Tibial artery (tissue), 4 donors: ENCODE data around the gene FAM181B.

Experiments used
- DNase-seq, 2 donors: peaks; one replicate each; pipeline ENCODE4 v3.0.0-alpha.2; 2019
- H3K27ac ChIP-seq, 2 donors: fragments of 200-600 bp; sonication (generic) in 1 of 2; 1 replicate in 1 of 2; 2 replicates in 1 of 2; pipeline ENCODE4 v1.5.1; 2018 to 2019; ENCODE audit warnings: mild to moderate bottlenecking in 1 of 2
- H3K27me3 ChIP-seq, 2 donors: fragments of 200-600 bp; sonication (generic) in 1 of 2; one replicate each; pipeline versions ENCODE4 v1.5.1 to v1.6.0; 2016 to 2019
- H3K36me3 ChIP-seq, 3 donors: fragments of 200-600 bp; sonication (generic) in 2 of 3; one replicate each; pipeline ENCODE4 v1.5.1; 2016 to 2019; ENCODE audit warnings: mild to moderate bottlenecking in 2 of 3
- H3K4me1 ChIP-seq, 4 donors: fragments of 200-600 bp; sonication (generic) in 2 of 4; 1 replicate in 3 of 4; 2 replicates in 1 of 4; pipeline ENCODE4 v1.5.1; 2016 to 2019
- H3K4me3 ChIP-seq, 2 donors: fragments of 200-600 bp; sonication (generic) in 1 of 2; 1 replicate in 1 of 2; 2 replicates in 1 of 2; pipeline ENCODE4 v1.5.1; 2018 to 2019; ENCODE audit warnings: mild to moderate bottlenecking in 2 of 2
- H3K9me3 ChIP-seq, 3 donors: fragments of 200-600 bp; sonication (generic) in 1 of 3; one replicate each; pipeline ENCODE4 v1.5.1; 2016 to 2019
- CTCF ChIP-seq, 2 experiments: fragments of 200-600 bp in 1 of 2; fragments of 450-650 bp in 1 of 2; IDR thresholded peaks; one replicate each; pipeline ENCODE4 v1.5.1; 2017 to 2019; ENCODE audit warnings: antibody characterized with exemption in 2 of 2, mild to moderate bottlenecking in 1 of 2, moderate library complexity in 1 of 2
- intact Hi-C: fragments of 100-400 bp; cut with DNase I; formaldehyde crosslinking; loops from one replicate; pipeline ENCODE4 v1.15.0; 2023; ENCODE audit warnings: low total_unique reads

The FAM181B gene

GRCh38 chr11:82733444-82734119, at the start of gene FAM181B:
FAM181B (minus strand) TSS chr11:82733864; CDS start chr11:82733729, 135 bp downstream.
- TF ChIP-seq CTCF (IDR thresholded peaks at IDR 0.05), result no peak
- intact Hi-C loops, result no loop called here

GRCh38 chr11:82782825-82783374, 49.2 kb upstream of the FAM181B start:
- intact Hi-C loops, result no loop called here
- H3K4me3 ChIP-seq, result no peak overlapping the region
- no peaks in the 10 kb centered on the region for H3K27me3 ChIP-seq
- H3K4me1 ChIP-seq, result no peaks in the 10 kb centered on the region
- TF ChIP-seq CTCF (IDR thresholded peaks at IDR 0.05), result no peak
- DNase-seq, result no peak
- H3K9me3 ChIP-seq, result no peaks in the 10 kb centered on the region
- H3K36me3 ChIP-seq, result no peaks in the 10 kb centered on the region
- no peak overlapping the region for H3K27ac ChIP-seq

More at GRCh38 chr11:82733444-82734119, at the start of gene FAM181B:
- Histone ChIP-seq H3K27me3 (peaks cover 0 to 8% of the 10 kb centered on the region in 2 donors), H3K9me3 (no peaks in the 10 kb centered on the region), H3K4me3 (peak within 1 kb of the TSS; percentile 59 to 70), H3K4me1 (peaks cover 0 to 18% (median 10%) of the 10 kb centered on the region in 4 donors), H3K36me3 (no peaks in the 10 kb centered on the region), H3K27ac (peak within 1 kb of the TSS; percentile 57 to 68)
- peak; percentile 59 to 75 for DNase-seq

GRCh38 chr11:82778776-82779175, 45.1 kb upstream of the FAM181B start:
- no peaks in the 10 kb centered on the region for H3K36me3 ChIP-seq
- no peaks in the 10 kb centered on the region for H3K4me1 ChIP-seq
- no peak overlapping the region for H3K27ac ChIP-seq
- TF ChIP-seq CTCF (IDR thresholded peaks at IDR 0.05), result no peak
- peaks cover 0 to 14% (median 6%) of the 10 kb centered on the region in 3 donors for H3K9me3 ChIP-seq
- DNase-seq, result no peak
- intact Hi-C loops, result no loop called here
- H3K4me3 ChIP-seq, result no peak overlapping the region
- H3K27me3 ChIP-seq, result no peaks in the 10 kb centered on the region

GRCh38 chr11:82776377-82776776, 42.7 kb upstream of the FAM181B start:
- peaks cover 0 to 14% (median 6%) of the 10 kb centered on the region in 3 donors for H3K9me3 ChIP-seq
- intact Hi-C loops, result no loop called here
- H3K27me3 ChIP-seq, result no peaks in the 10 kb centered on the region
- no peak overlapping the region for H3K27ac ChIP-seq
- TF ChIP-seq CTCF (IDR thresholded peaks at IDR 0.05), result no peak
- no peaks in the 10 kb centered on the region for H3K4me1 ChIP-seq
- DNase-seq, result no peak
- no peak overlapping the region for H3K4me3 ChIP-seq
- H3K36me3 ChIP-seq, result no peaks in the 10 kb centered on the region

- peak in 1 of 2 donors; percentile 21 for DNase-seq
- H3K9me3 ChIP-seq, result peaks cover 0 to 14% (median 6%) of the 10 kb centered on the region in 3 donors
- H3K27me3 ChIP-seq, result no peaks in the 10 kb centered on the region
- no peak for TF ChIP-seq CTCF (IDR thresholded peaks at IDR 0.05)
- H3K27ac ChIP-seq, result no peak overlapping the region
- no peaks in the 10 kb centered on the region for H3K36me3 ChIP-seq
- intact Hi-C loops, result no loop called here
- no peak overlapping the region for H3K4me3 ChIP-seq
- no peaks in the 10 kb centered on the region for H3K4me1 ChIP-seq
Observed at GRCh38 chr11:82775736-82776346, 42.2 kb upstream of the FAM181B start.
